Mucosa of stomach (tissue), 1 donor: ENCODE data around the gene MTCH2.

ENCODE experiments used
- H3K27me3 ChIP-seq: one replicate; pipeline ENCODE4 v1.7.0; 2013; ENCODE audit warnings: mild to moderate bottlenecking, low read length; ENCODE audit not compliant: control insufficient read depth, insufficient read depth
- H3K36me3 ChIP-seq: one replicate; pipeline ENCODE4 v1.7.0; 2013; ENCODE audit warnings: low read length; ENCODE audit not compliant: control insufficient read depth, insufficient read depth
- H3K4me1 ChIP-seq: one replicate; pipeline ENCODE4 v1.7.0; 2013; ENCODE audit warnings: mild to moderate bottlenecking, low read length; ENCODE audit not compliant: control insufficient read depth, insufficient read depth
- H3K4me3 ChIP-seq: one replicate; pipeline ENCODE4 v1.7.0; 2013; ENCODE audit warnings: low read length
- H3K9ac ChIP-seq: one replicate; pipeline ENCODE4 v1.7.0; 2013; ENCODE audit warnings: mild to moderate bottlenecking, low read length, moderate library complexity
- H3K9me3 ChIP-seq: one replicate; pipeline ENCODE4 v1.7.0; 2013; ENCODE audit warnings: mild to moderate bottlenecking, low read length, moderate library complexity; ENCODE audit not compliant: control insufficient read depth
- donor health status: Pancreatic carcinoma.

Gene MTCH2

GRCh38 chr11:47595967-47596366 lies 46.4 kb downstream of the MTCH2 start:
- Histone ChIP-seq H3K4me3 (no peak overlapping the region), H3K9ac (no peak overlapping the region), H3K36me3 (no peaks in the 10 kb centered on the region), H3K27me3 (peaks cover 38% of the 10 kb centered on the region), H3K9me3 (no peaks in the 10 kb centered on the region), H3K4me1 (peaks cover 4% of the 10 kb centered on the region)

- Histone ChIP-seq H3K9ac (no peak overlapping the region), H3K27me3 (peaks cover 45% of the 10 kb centered on the region)
Observed at GRCh38 chr11:47595029-47595428, 47.3 kb downstream of the MTCH2 start.

GRCh38 chr11:47593934-47594855 lies 48.2 kb downstream of the MTCH2 start, which contains the start of gene C1QTNF4:
Gene C1QTNF4 (minus strand): TSS chr11:47594411. CDS start chr11:47590810, 3,601 bp downstream.
- Histone ChIP-seq H3K4me3 (no peak within 1 kb of the TSS), H3K36me3 (no peaks in the 10 kb centered on the region), H3K9ac (no peak within 1 kb of the TSS), H3K4me1 (peaks cover 4% of the 10 kb centered on the region), H3K9me3 (no peaks in the 10 kb centered on the region), H3K27me3 (peaks cover 54% of the 10 kb centered on the region)

More at GRCh38 chr11:47595029-47595428, 47.3 kb downstream of the MTCH2 start:
- no peaks in the 10 kb centered on the region for H3K36me3 ChIP-seq
- peaks cover 4% of the 10 kb centered on the region for H3K4me1 ChIP-seq
- H3K4me3 ChIP-seq: no peak overlapping the region
- H3K9me3 ChIP-seq: no peaks in the 10 kb centered on the region

- peaks cover 54% of the 10 kb centered on the region for H3K27me3 ChIP-seq
- H3K4me3 ChIP-seq: no peak overlapping the region
- H3K9me3 ChIP-seq: no peaks in the 10 kb centered on the region
- H3K4me1 ChIP-seq: peaks cover 4% of the 10 kb centered on the region
- H3K36me3 ChIP-seq: no peaks in the 10 kb centered on the region
- H3K9ac ChIP-seq: no peak overlapping the region
Observed at GRCh38 chr11:47593492-47593933, 48.8 kb downstream of the MTCH2 start.

- H3K4me1 ChIP-seq: peaks cover 4% of the 10 kb centered on the region
- H3K27me3 ChIP-seq: peaks cover 54% of the 10 kb centered on the region
- no peaks in the 10 kb centered on the region for H3K9me3 ChIP-seq
- no peak overlapping the region for H3K4me3 ChIP-seq
- H3K9ac ChIP-seq: no peak overlapping the region
- no peaks in the 10 kb centered on the region for H3K36me3 ChIP-seq
Observed at GRCh38 chr11:47592970-47593369, 49.4 kb downstream of the MTCH2 start.

GRCh38 chr11:47592251-47592650 lies 50.1 kb downstream of the MTCH2 start:
- Histone ChIP-seq H3K27me3 (peaks cover 54% of the 10 kb centered on the region), H3K9ac (no peak overlapping the region), H3K4me1 (peaks cover 4% of the 10 kb centered on the region), H3K4me3 (no peak overlapping the region), H3K9me3 (no peaks in the 10 kb centered on the region), H3K36me3 (no peaks in the 10 kb centered on the region)

GRCh38 chr11:47591764-47592163 lies 50.6 kb downstream of the MTCH2 start:
- no peaks in the 10 kb centered on the region for H3K36me3 ChIP-seq
- H3K9me3 ChIP-seq: no peaks in the 10 kb centered on the region
- H3K9ac ChIP-seq: no peak overlapping the region
- peaks cover 4% of the 10 kb centered on the region for H3K4me1 ChIP-seq
- no peak overlapping the region for H3K4me3 ChIP-seq
- H3K27me3 ChIP-seq: peaks cover 54% of the 10 kb centered on the region

GRCh38 chr11:47589977-47590861 lies 52.1 kb downstream of the MTCH2 start:
- Histone ChIP-seq H3K9me3 (no peaks in the 10 kb centered on the region), H3K9ac (no peak overlapping the region), H3K4me3 (no peak overlapping the region), H3K4me1 (peaks cover 4% of the 10 kb centered on the region), H3K27me3 (peaks cover 51% of the 10 kb centered on the region), H3K36me3 (no peaks in the 10 kb centered on the region)

GRCh38 chr11:47589584-47589976 lies 52.8 kb downstream of the MTCH2 start:
- no peaks in the 10 kb centered on the region for H3K36me3 ChIP-seq
- no peaks in the 10 kb centered on the region for H3K9me3 ChIP-seq
- no peak overlapping the region for H3K4me3 ChIP-seq
- H3K4me1 ChIP-seq: peaks cover 4% of the 10 kb centered on the region
- peaks cover 45% of the 10 kb centered on the region for H3K27me3 ChIP-seq
- no peak overlapping the region for H3K9ac ChIP-seq

- H3K36me3 ChIP-seq: no peaks in the 10 kb centered on the region
- peaks cover 4% of the 10 kb centered on the region for H3K4me1 ChIP-seq
- H3K27me3 ChIP-seq: peaks cover 40% of the 10 kb centered on the region
- H3K4me3 ChIP-seq: no peak overlapping the region
- H3K9me3 ChIP-seq: no peaks in the 10 kb centered on the region
- no peak overlapping the region for H3K9ac ChIP-seq
Observed at GRCh38 chr11:47589118-47589517, 53.2 kb downstream of the MTCH2 start.

- Histone ChIP-seq H3K4me1 (no peaks in the 10 kb centered on the region), H3K36me3 (no peaks in the 10 kb centered on the region), H3K4me3 (no peak overlapping the region), H3K9me3 (no peaks in the 10 kb centered on the region), H3K9ac (no peak overlapping the region), H3K27me3 (peaks cover 28% of the 10 kb centered on the region)
Observed at GRCh38 chr11:47587723-47588326, 54.5 kb downstream of the MTCH2 start.
